ENCODE data around the gene POU2F1. TPM values are rescaled to one million over a fixed set of nuclear protein-coding genes. Genes with fewer than 3 reads are reported as not detected.

Gene POU2F1
- total RNA-seq, 1 donor from 2014 or later = 68.0 TPM

DNA sequence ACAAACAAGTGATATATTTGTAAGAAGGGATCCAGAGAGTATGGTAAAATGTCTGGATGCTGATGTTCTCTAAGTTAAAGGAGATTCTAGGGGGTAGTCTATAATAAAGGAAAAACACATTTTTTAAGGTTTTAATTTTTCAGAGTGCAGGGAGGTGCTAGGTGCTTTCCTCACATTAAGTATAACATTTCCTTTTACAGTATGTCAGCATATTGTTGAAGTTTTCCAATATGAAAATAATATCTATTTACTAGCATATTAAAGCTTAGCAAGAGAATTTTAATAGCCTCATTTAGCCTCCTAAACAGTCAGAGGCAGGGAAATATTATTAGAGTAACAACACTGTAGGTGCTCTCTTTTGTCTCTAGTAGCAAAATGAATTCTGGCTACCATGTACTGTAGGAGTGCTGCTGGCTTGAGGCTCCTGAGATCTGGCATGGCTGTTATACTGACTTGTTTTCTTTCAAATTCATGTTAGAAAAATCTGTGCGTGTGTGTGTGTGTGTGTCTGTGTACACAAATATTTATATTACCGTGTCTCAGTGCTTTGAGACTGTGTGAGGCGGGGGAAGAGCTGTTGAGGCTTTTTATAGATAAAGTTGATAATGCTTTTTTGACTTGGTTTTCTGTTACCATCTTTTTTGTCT lies 71.0 kb downstream of the POU2F1 start:
- Histone ChIP-seq H3K9ac (no peak overlapping the region), H3K79me2 (ENCODE audit: low read depth) (peaks cover 100% of the 10 kb centered on the region), H4K20me1 (ENCODE audit: low read depth) (peaks cover 65% of the 10 kb centered on the region), H3K36me3 (no peaks in the 10 kb centered on the region), H3K27ac (no peak overlapping the region), H3K9me3 (ENCODE audit: low read depth) (no peaks in the 10 kb centered on the region), H3K27me3 (no peaks in the 10 kb centered on the region), H2AFZ (replicated peaks) (no peak overlapping the region), H3K4me3 (no peak overlapping the region), H3F3A (ENCODE audit: low read depth) (peaks cover 4% of the 10 kb centered on the region), H3K4me2 (no peak overlapping the region), H3K4me1 (peaks cover 23% of the 10 kb centered on the region)
- peaks cover 1% of the 10 kb centered on the region for H3K4me1 Mint-ChIP-seq
- no peak overlapping the region for H3K4me3 Mint-ChIP-seq
- peaks cover 18% of the 10 kb centered on the region for H3K9me3 Mint-ChIP-seq
- no peak for DNase-seq (ENCODE audit: low spot score)
- H3K27me3 Mint-ChIP-seq (ENCODE audit: insufficient read depth, low read depth) = no peaks in the 10 kb centered on the region
- no peak overlapping the region for H3K27ac Mint-ChIP-seq
- H3K36me3 Mint-ChIP-seq = peaks cover 22% of the 10 kb centered on the region
- TF ChIP-seq, protein P1, sequence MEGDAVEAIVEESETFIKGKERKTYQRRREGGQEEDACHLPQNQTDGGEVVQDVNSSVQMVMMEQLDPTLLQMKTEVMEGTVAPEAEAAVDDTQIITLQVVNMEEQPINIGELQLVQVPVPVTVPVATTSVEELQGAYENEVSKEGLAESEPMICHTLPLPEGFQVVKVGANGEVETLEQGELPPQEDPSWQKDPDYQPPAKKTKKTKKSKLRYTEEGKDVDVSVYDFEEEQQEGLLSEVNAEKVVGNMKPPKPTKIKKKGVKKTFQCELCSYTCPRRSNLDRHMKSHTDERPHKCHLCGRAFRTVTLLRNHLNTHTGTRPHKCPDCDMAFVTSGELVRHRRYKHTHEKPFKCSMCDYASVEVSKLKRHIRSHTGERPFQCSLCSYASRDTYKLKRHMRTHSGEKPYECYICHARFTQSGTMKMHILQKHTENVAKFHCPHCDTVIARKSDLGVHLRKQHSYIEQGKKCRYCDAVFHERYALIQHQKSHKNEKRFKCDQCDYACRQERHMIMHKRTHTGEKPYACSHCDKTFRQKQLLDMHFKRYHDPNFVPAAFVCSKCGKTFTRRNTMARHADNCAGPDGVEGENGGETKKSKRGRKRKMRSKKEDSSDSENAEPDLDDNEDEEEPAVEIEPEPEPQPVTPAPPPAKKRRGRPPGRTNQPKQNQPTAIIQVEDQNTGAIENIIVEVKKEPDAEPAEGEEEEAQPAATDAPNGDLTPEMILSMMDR (IDR thresholded peaks at IDR 0.05) = no peak
- TF ChIP-seq EZH2phosphoT487 (IDR thresholded peaks at IDR 0.05) (no peak), EZH2 (IDR thresholded peaks at IDR 0.05) (no peak)

DNA sequence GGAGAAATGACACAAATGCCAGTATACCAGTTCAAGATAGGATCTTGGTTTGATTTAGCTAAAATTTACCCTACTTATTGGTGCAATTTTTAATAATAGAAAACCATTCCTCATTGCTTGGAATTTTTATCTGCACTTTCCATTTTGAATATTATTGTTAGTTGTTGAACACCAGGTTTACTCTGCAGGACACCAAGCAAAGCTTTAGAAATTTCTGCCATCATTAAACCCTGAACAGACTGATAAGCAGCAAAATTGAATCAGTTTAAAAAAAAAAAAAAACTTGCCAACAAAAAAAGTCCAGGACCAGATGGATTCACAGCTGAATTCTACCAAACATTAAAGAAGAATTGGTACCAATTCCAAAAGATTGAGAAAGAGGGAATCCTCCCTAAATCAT lies 71.5 kb downstream of the POU2F1 start:
- no peaks in the 10 kb centered on the region for H3K27me3 Mint-ChIP-seq (ENCODE audit: insufficient read depth, low read depth)
- TF ChIP-seq EZH2 (IDR thresholded peaks at IDR 0.05) (no peak), EZH2phosphoT487 (IDR thresholded peaks at IDR 0.05) (no peak)
- TF ChIP-seq, protein P1 (IDR thresholded peaks at IDR 0.05) = no peak
- no peaks in the 10 kb centered on the region for H3K27me3 ChIP-seq
- H3K36me3 Mint-ChIP-seq = peaks cover 22% of the 10 kb centered on the region
- no peak overlapping the region for H3K27ac Mint-ChIP-seq
- peaks cover 100% of the 10 kb centered on the region for H3K79me2 ChIP-seq (ENCODE audit: low read depth)
- no peak overlapping the region for H3K9ac ChIP-seq
- H3K9me3 Mint-ChIP-seq = peaks cover 18% of the 10 kb centered on the region
- peaks cover 9% of the 10 kb centered on the region for H3F3A ChIP-seq (ENCODE audit: low read depth)
- no peak overlapping the region for H3K4me2 ChIP-seq
- no peaks in the 10 kb centered on the region for H3K36me3 ChIP-seq
- H3K4me3 ChIP-seq = no peak overlapping the region
- peaks cover 65% of the 10 kb centered on the region for H4K20me1 ChIP-seq (ENCODE audit: low read depth)
- peaks cover 23% of the 10 kb centered on the region for H3K4me1 ChIP-seq
- no peaks in the 10 kb centered on the region for H3K9me3 ChIP-seq (ENCODE audit: low read depth)
- no peak overlapping the region for H3K27ac ChIP-seq
- peaks cover 4% of the 10 kb centered on the region for H3K4me1 Mint-ChIP-seq
- no peak overlapping the region for H2AFZ ChIP-seq (replicated peaks)
- DNase-seq (ENCODE audit: low spot score) = no peak
- H3K4me3 Mint-ChIP-seq = no peak overlapping the region

DNA sequence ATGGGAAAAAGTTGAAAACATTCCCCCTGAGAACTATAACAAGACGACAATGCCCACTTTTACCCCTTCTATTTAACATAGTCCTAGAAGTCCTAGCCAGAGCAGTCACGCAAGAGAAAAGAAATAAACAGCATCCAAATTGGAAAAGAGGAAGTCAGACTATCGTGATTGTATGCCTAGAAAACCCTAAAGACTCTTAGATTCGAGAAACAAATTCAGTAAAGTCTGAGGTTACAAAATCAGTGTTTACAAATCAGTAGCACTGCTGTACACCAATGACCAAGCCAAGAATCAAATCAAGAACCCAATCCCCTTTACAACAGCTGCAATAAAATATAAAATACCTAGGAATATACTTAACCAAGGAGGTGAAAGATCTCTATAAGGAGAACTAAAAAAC lies 72.4 kb downstream of the POU2F1 start:
- Histone ChIP-seq H3K4me3 (no peak overlapping the region), H2AFZ (replicated peaks) (no peak overlapping the region), H3K79me2 (ENCODE audit: low read depth) (peaks cover 100% of the 10 kb centered on the region), H3F3A (ENCODE audit: low read depth) (peaks cover 14% of the 10 kb centered on the region), H3K4me2 (no peak overlapping the region), H3K36me3 (no peaks in the 10 kb centered on the region), H4K20me1 (ENCODE audit: low read depth) (peaks cover 62% of the 10 kb centered on the region), H3K9ac (no peak overlapping the region), H3K27me3 (no peaks in the 10 kb centered on the region), H3K4me1 (peaks cover 24% of the 10 kb centered on the region), H3K27ac (no peak overlapping the region), H3K9me3 (ENCODE audit: low read depth) (no peaks in the 10 kb centered on the region)
- Mint-ChIP-seq H3K27ac (no peak overlapping the region), H3K36me3 (peaks cover 22% of the 10 kb centered on the region), H3K4me1 (peaks cover 11% of the 10 kb centered on the region), H3K9me3 (peaks cover 18% of the 10 kb centered on the region), H3K4me3 (no peak overlapping the region), H3K27me3 (ENCODE audit: insufficient read depth, low read depth) (no peaks in the 10 kb centered on the region)
- TF ChIP-seq EZH2phosphoT487 (IDR thresholded peaks at IDR 0.05) (no peak), EZH2 (IDR thresholded peaks at IDR 0.05) (no peak)
- TF ChIP-seq, protein P1 (IDR thresholded peaks at IDR 0.05) = no peak
- DNase-seq (ENCODE audit: low spot score) = no peak

Measured in neural progenitor cell (in vitro differentiated cells).